Kidney capillary endothelial cell (primary cell): ENCODE measurements around the gene ZNF653.
"Not testable (repeated sequence)": the region's sequence is repeated elsewhere in the genome, so short reads cannot be mapped to it uniquely, and the experiment has no call there.

Experiments
- DNase-seq: peaks from one replicate; pipeline ENCODE4 v3.0.0-alpha.2; 2018; ENCODE audit warnings: low spot score

ZNF653 gene

DNA sequence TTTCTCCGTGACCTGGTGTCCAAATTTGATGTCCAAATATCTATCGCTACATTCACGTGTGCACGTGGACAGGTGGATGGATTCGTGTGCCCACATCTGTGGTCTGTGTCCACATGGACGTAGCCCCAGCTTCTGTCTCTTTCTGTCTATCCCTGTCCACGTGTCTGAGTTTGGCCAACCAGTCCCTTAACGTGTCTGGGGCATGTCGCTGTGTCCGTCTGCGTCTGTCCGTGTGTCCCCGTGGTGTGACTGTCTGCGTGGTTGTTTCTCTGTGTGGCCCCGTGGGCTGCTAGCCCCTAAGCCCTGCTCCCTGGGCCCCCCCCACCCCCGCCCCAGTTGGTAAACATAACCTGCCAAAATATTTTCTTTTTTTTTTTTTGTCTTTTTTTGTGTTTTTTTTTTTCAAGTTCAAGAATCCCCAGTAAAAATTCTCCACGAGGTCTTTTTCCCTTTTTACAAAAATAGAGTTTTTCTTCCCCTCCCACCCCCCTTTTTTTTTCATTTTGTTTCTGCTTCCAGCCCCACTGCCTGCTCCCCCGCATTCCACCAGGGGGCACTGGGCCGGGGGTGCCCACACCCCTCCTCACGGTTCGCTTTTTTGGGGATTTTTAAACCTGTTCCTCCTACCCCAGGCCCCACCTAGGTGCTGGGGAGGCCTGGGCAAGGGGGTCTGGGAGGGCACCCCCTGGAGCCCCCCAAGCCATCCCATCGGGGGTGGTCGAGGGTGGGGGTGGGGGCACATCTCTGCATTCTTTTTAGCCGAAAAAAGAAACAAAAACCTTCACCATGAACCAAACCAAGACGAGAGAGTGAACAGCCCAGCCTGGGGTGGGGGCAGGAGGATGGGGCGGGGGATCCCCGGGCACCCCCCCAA is 51.9 kb downstream of the ZNF653 start:
- DNase-seq, result no peak

DNA sequence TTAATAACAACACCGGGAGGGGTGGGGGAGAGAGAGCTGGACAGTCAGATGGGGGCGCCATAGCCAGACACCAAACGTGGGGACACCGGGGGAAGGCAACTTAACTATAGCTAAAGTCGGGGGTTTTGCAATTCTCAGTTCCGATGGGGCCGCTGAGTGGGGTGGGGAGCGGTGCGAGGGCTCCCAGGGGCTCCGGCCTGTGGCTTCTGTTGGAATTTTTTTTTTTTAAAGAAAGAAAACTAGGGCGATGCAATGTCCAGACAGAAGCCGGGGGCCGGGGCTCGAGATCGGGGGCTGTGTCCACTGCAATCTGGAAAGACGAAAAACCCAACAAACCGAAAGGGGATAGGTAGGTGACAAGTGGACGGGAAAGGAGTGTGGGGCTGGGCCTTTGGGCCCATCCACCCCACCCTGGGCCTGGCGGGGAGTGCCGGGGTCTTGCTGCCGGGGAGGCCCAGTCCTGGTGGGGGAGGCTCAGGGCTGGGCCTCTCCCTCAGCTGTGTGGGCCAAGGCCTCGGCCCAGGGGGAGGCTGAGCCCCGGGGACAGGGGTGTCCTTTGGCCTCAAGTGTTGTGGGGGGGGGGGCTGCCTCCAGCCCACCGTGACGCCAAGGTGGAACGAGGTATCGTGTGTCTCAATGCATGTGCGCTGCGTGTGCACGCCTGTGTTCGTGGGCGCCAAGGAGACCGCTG is 52.9 kb downstream of the ZNF653 start:
- DNase-seq, result no peak

DNA sequence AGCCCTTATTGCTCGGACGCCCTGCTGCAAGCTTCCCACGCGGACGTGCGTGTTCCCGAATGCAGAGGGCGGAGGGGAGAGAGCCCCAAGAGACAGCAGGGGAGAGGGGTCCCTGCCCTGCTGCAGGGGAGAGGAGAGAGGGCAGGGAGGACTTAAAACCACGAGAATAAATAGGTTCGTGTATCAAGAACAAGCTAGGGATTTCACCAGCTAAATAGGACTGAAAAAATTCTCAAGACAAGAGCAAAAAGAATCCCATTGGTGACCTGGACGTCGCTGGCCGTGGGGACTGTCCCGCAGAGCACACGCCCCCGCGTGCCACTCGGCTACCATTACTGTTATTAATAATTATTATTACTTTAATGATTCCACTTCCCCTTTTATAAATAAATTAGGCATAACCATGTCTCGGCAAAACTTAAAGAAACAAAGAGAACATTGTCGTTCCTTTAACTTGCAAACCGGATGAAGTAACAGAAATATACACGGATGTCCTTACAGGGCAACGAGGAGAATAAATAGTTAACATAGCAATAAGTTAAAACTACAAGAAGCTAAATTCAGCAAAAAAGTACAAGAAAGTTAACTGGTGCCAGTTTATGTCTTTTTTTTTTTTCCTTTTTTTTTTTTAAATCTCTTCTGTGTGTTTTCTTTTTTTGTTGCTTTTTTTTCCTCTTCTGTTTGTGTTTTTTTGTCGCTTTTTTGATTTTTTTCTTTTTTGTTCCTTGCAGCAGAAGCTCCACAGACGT is 53.6 kb downstream of the ZNF653 start:
- no peak for DNase-seq

GRCh38 chr19:11451327-11451870 is 54.2 kb downstream of the ZNF653 start:
- DNase-seq, result no peak

DNA sequence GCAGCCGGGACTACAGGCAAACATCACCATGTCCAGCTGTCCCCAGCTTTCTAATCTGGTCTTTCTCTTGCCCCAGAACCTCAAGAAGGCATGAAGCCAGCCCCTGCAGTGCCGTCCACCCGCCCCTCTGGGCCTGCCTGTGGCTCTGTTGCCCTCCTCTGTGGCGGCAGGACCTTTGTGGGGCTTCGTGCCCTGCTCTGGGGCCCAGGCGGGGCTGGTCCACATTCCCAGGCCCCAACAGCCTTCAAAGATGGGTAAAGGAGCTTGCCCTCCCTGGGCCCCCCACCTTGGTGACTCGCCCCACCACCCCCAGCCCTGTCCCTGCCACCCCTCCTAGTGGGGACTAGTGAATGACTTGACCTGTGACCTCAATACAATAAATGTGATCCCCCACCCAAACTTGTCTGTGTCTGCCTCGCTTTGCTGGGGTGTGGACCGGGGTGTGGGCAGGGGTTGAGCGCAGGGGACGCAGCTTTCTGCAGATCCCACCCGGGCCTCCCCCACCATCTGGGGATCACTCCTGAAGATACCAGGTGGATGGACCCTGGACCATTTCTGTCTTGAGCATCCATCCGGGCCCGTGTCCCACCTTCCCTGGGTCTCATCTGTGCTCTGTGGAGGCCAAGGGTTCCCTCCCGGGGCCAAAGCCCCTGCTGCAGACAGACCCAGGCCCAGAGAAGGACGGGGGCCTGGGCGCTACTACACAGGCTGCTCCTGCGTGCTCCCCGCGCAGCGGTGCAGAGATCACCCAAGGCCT is 54.9 kb downstream of the ZNF653 start:
- no peak for DNase-seq

DNA sequence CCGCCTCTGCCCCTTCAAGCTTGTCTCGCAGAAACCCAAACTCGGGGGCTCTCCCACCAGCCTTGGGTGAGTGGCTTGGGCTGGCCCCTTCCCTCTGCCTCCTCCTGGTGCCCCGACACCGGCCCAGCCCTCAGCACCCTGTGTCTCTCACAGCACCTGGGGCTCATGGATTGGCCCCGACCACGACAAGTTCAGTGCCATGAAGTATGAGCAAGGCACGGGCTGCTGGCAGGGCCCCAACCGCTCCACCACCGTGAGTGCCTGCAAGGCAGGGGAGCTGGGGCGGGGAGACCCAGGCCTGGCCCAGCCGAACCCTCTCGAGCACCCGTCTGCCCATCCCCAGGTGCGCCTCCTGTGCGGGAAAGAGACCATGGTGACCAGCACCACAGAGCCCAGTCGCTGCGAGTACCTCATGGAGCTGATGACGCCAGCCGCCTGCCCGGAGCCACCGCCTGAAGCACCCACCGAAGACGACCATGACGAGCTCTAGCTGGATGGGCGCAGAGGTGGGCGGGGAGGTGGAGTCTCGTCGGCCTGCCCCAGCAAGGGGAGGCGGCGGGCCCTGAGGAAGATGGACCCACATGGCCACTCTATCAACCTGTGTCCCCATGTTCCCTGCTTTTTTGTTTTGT is 56.6 kb downstream of the ZNF653 start:
- DNase-seq, result no peak

- no peak for DNase-seq
These were observed 57.2 kb downstream of the ZNF653 start for GRCh38 chr19:11448410-11448809.

- no peak for DNase-seq
These were observed 58.0 kb downstream of the ZNF653 start for GRCh38 chr19:11447347-11448262.

- peak; percentile 29 for DNase-seq
These were observed 58.9 kb downstream of the ZNF653 start for GRCh38 chr19:11446652-11447301.

DNA sequence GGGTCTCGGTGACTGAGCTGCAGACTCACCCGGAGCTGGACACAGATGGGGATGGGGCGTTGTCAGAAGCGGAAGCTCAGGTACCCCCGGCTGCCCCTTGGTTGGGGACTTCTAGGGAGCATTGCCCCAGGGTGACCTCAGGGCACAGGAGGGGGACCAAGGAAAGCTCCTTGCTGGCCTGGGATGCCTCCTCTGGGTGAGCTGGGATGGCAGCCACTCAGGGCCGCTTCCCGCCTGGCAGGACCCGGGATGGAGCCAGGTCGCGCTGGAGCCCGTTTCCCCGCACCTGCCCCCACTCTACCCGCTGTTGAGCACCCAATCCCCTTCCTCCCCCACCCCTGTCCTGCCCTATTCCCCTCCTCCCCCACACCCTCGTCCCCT is 59.4 kb downstream of the ZNF653 start:
- no peak for DNase-seq

DNA sequence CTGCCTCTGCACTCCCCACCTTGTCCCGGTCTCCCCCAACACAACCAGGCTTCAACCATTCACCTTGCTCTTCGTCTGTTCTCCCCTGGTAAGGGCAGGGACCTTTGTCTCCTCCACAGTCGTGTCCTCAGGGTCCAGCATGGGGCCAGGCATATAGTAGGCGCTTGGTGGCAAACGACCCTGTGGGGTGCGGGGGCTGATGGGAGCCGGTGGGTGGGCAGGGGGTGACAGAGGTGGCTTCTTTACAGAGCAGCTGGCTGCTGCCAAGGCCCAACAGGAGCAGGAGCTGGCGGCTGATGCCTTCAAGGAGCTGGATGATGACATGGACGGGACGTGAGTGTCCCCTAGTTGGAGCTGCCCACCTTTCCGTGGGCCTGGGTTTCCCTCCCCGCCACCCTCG is 60.5 kb downstream of the ZNF653 start:
- no peak for DNase-seq

- DNase-seq, result no peak
These were observed 61.6 kb downstream of the ZNF653 start for GRCh38 chr19:11444059-11444458.

DNA sequence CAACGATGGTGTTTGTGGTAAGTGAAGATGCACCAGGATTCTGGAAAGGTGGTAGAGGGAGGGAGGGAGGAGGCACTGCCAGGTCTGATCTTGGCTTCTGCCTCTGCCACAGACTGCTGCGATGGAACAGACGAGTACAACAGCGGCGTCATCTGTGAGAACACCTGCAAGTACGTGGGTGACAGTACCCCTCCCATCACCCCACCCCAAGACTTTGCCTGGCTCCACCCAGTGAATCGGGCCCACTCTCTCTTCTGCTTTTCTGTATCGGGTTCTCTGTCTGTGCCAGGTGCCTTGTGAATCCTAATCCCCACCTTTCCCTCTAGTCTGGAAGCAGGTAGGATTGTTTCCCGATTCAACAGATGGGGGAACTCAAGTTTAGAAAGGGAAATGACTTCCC is 67.7 kb downstream of the ZNF653 start:
- DNase-seq, result no peak

GRCh38 chr19:11435833-11436313 is 69.8 kb downstream of the ZNF653 start:
- DNase-seq, result peak; percentile 26

GRCh38 chr19:11435057-11435832 is 70.4 kb downstream of the ZNF653 start, which contains the start of the genes ODAD3 and PRKCSH:
Gene ODAD3 (minus strand): TSS chr19:11435121. CDS start chr19:11435016, 105 bp downstream.
Gene PRKCSH (plus strand): TSS chr19:11435635. CDS start chr19:11436118, 483 bp downstream.
- DNase-seq, result peak; percentile 99

DNA sequence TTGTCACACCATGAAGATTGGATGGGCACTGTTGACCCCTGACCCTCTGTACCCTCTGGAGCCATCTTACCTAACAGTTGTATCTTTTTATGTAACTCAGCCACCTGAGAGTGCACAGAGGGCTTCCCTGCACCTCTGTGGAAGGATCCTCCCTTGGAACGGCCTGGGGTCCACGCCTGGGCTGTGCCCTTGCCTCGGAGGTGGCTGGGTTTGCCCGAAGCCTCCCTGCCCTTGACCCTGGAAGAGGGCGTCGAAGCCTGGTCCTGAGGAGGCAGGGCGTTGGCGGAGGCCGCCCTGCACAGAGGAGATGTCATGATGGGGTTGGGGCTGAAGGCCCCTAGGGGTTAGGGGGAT is 71.0 kb downstream of the ZNF653 start:
- no peak for DNase-seq

- DNase-seq, result not testable (repeated sequence)
These were observed 72.1 kb downstream of the ZNF653 start for GRCh38 chr19:11433526-11433925.
